ENCODE results near the gene ZMYM1.

- no peak for TF ChIP-seq POLR2A (IDR thresholded peaks at IDR 0.05; ENCODE audit: low read depth, low read length)
- TF ChIP-seq TAF1 (IDR thresholded peaks at IDR 0.05; ENCODE audit: borderline replicate concordance, low read depth, low read length): no peak
- TF ChIP-seq POLR2AphosphoS5 (IDR thresholded peaks at IDR 0.05; ENCODE audit: low read depth, low read length): no peak
These were observed 16.5 kb upstream of the ZMYM1 start for GRCh38 chr1:35062518-35063196.

All from GM12892 (cell line).